Activated CD4-positive, alpha-beta T cell treated with anti-CD3 and anti-CD28 coated beads, Interleukin-2, amount 50 U/mL, for 16 hours (primary cell): ENCODE measurements around the gene MTOR.
"Not testable (repeated sequence)": the region's sequence is repeated elsewhere in the genome, so short reads cannot be mapped to it uniquely, and the experiment has no call there.

ENCODE experiments used
- DNase-seq: peaks from one replicate; pipeline ENCODE4 v3.0.0-alpha.2; 2020

Gene MTOR

DNA sequence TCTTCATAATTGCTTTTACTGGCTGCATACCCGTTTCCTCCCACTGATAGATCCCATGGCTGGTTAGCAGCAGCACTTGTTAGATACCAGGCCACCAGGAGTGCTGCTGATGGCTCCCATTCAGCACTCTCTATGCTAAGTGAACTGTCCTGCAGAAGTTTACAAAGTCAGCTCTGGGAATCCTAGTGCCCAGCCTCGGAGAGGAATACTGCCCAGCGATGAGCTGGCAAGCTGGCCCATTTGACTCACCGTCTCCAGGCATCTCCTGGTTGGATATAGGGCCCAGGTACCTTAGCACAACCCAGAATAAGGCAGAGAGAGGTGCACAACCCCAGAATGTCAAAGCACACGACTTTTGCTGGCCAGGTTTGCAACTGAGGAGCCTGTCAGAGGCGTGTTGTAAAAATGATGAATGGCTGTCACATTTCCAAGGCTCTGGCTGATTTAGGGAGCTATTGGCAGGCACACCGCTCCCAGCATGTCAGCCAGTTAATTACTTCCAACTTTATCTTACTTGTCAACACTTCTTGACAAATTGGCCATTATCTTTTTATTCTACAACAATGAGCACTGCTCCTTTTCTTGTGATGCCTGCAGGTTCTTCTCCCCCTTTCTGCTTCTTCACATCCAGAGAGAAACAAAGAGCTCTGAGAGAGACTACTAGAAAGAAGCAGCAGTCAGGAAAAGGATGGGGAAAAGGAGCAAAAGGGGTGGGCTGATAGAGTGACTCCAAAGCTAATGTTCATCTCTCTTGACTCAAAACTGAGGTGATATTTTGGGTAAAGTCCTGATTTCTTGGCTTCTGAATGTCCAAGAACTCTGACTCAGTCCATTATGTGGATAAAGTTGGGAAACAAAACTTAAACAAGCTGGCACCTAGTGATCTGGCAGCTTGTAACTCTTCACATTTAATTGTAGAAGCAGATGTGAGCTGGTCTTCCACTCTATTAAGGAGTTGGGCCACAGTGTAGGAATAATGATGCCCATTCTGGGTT, 84.0 kb downstream of the MTOR start:
- no peak for DNase-seq

DNA sequence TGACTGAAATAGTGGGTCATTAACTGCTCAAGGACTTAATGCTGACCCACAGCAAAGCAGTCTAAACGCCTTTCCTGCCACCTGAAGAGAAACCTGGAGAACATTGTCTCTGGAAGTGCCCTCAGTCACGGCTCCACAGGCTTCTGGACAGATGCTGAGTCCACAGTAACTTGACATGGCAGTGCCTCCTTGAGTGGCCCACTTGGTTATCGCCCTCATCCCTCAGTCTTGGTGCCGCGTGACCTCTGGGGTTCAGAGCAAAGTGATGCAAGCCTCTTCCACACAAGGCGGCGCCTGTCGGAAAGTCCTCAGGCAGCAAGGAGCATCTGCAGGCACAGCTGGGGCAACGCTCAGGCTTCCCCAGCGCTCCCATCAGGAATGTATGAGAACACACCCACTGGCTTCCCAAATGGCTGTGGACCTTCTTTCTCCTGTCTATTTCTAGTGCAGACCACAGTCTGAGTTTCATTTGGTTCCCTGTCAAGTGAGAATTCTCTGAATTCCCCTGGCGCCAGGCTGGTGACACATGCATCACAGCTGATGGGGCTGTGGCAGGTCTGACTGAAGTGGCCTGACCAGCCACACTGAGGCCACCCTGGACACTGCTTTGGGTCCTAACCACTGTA, 86.2 kb downstream of the MTOR start:
- DNase-seq: no peak

- no peak for DNase-seq
These were observed 86.9 kb downstream of the MTOR start for GRCh38 chr1:11175461-11175860.

- DNase-seq: no peak
These were observed 87.9 kb downstream of the MTOR start for GRCh38 chr1:11174261-11174942.

DNA sequence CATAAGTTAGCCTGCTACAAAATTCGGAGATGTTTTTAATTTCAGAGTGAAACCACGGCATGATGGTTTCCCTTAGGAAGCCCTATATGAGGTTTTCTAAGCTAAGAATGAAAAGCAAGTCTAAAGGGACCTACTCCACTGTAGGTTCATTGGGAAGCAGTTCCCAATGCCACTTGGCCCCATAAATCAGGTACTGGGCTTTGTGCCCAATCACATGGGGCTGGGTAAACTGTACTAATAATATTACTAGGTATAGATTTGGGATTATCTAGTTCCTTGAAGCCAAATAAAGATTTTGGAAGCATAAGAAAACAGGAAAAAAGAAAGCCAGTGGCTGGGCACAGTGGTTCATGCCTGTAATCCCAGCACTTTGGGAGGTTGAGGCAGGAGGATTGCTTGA, 92.2 kb downstream of the MTOR start:
- no peak for DNase-seq

- DNase-seq: no peak
These were observed 93.1 kb downstream of the MTOR start for GRCh38 chr1:11169202-11169601.

DNA sequence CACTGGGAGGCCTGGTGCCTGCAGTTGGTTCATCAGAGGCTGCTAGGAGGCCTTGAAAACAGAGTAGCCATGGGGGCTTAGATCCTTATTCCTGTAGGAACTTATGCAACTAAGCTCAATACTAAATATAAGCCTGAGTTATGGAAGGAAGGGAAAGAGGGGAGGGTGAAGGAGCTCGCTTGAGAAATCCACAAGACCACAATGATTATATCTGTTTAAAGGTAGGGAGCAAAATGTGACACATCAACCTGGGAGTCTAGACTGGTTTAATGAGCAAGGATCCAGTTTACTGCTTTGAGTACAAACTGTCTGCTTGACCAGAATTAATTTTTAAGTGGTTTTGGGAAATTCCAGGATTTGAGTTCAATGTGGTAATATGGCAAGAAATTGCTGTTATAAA, 93.6 kb downstream of the MTOR start:
- no peak for DNase-seq

- DNase-seq: not testable (repeated sequence)
These were observed 95.6 kb downstream of the MTOR start for GRCh38 chr1:11166744-11167143.

DNA sequence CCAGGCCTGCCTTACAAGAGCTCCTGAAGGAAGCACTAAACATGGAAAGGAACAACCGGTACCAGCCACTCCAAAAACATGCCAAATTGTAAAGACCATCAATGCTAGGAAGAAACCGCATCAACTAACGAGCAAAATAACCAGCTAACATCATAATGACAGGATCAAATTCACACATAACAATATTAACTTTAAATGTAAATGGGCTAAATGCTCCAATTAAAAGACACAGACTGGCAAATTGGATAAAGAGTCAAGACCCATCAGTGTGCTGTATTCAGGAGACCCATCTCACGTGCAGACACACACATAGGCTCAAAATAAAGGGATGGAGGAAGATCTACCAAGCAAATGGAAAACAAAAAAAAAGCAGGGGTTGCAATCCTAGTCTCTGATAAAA, 99.6 kb downstream of the MTOR start:
- DNase-seq: not testable (repeated sequence)

GRCh38 chr1:11158720-11159321, 103.5 kb downstream of the MTOR start:
- DNase-seq: no peak

DNA sequence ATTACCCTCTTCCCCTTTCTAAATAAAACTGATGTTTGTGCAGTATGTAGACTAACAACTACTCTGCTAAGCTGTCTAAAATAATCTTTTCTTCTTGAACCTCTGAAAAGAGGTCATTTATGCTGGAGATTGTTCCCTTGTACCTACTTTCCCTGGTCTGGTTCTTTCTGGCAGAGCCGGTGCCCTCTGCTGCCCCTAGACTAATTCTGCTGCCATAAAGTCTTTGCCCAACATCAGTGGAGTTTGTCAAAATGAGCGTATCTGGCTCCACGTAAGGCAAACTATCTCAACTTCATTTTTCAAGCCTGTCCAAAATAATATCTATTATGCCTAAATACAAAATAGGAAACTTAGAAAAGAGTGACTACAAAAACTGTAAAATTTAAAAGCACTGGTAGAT, 104.1 kb downstream of the MTOR start:
- DNase-seq: no peak

DNA sequence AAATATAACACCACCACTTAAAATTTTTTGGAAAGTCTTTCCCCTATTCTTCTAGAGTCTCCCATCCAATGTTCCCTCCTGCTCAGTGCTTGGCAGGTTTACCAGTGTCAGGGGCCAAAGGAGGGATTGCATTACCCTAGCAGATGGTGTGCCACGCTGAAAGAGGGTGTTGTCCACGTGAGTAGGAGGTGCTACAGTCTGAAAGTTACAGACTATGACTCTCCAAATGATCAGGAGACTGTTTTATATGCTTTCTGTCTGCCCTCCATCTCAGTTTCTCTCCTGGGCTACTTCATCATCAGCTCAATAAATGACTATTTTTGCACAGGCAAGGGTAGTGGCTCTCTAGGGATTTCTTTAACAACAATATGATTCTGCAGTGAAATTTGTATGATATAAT, 104.5 kb downstream of the MTOR start:
- DNase-seq: no peak

- DNase-seq: no peak
These were observed 105.0 kb downstream of the MTOR start for GRCh38 chr1:11157394-11157793.

DNA sequence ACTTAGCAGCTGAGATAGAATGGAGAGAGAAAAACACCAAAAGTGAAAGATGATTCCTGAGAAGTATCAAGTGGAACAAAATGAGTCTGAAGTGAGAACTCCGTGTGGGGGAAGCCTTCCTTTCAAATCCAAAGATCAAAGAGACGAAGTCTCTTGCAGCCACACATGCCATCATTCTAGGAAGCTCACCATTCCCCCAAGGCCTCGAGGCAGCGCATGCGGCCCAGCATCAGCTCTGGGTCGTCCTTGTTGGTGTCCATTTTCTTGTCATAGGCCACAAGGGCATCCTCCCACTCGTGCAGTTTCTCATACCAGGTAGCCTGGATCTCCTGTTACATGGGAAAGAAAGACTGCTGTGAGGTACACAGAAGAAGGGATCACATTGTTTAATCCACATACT, 105.4 kb downstream of the MTOR start:
- DNase-seq: no peak

DNA sequence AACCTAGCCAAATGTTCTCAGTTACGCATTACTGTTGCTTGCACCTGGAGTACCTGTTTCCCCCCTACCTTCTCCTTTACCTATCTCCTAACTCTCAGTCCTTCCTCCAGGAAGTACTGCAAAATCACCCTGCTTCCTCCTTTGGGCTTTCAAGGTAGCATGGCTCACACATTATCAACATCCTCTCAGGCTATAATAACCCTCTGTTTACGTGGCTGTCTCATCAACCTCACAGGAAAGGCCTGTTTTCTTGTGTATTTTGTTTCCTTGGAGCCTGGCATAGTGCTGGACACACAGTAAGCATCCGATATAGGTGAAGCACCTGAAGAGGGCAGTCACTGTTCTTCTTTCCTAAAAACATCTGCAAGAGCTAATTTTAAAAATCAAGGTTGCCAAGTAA, 105.9 kb downstream of the MTOR start:
- no peak for DNase-seq

- no peak for DNase-seq
These were observed 109.2 kb downstream of the MTOR start for GRCh38 chr1:11153184-11153583.

DNA sequence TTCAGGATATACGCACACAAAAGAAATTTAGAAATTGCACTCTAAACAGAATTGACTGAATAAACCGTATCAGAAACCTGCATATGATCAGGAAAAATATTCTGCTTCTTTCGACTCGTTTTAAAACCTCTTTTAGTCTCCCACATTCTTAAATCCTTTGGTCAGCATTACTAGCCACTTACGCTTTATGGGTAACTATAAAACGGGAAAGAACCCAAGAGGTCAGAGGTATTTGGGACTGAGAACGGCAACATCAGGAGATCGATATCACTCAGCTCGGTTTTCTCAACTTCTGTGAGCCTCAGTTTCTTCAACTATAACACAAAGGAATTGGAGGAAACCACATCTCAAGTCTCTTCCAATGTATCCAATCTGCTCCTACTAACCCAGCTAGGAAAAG, 109.6 kb downstream of the MTOR start:
- no peak for DNase-seq

- no peak for DNase-seq
These were observed 110.3 kb downstream of the MTOR start for GRCh38 chr1:11151826-11152612.

- DNase-seq: no peak
These were observed 111.2 kb downstream of the MTOR start for GRCh38 chr1:11151114-11151513.

GRCh38 chr1:11150326-11150725, 112.0 kb downstream of the MTOR start:
- no peak for DNase-seq

- no peak for DNase-seq
These were observed 115.1 kb downstream of the MTOR start for GRCh38 chr1:11147197-11147770.

DNA sequence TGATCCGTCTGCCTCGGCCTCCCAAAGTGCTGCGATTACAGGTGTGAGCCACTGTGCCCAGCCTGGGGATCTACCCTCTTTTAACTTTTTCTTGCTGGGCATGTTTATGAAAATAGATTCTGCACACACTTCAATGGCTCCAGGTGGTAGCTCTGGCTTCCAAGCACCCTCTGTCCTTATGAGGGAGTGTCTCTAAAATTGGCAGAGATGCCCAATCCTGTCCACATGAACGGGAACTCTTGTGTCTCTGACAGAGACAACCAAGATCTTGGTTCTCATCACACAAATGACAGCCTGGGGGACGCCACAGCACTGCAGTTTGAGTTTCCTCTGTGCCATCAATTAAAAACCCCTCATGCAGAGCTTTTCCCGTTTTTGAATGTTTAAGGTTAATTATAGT, 116.6 kb downstream of the MTOR start:
- no peak for DNase-seq
